SK-N-SH treated with all-trans-retinoic acid at 6 μM for 48 hours (cell line): ENCODE measurements around the gene MAGEE2.

Source experiments
- CREB5 ChIP-seq: fragments of 250-450 bp; sonication (Bioruptor Pico); IDR thresholded peaks from 2 replicates; pipeline ENCODE4 v1.5.1; 2020; ENCODE audit warnings: low read depth, mild to moderate bottlenecking, moderate library complexity
- CSDC2 ChIP-seq: fragments of 250-450 bp; sonication (Bioruptor Pico); IDR thresholded peaks from 2 replicates; pipeline ENCODE4 v1.5.0; 2020; ENCODE audit warnings: mild to moderate bottlenecking, moderate library complexity
- ESRRG ChIP-seq: fragments of 250-450 bp; sonication (Bioruptor Pico); IDR thresholded peaks from 2 replicates; pipeline ENCODE4 v1.6.1; 2021; ENCODE audit warnings: mild to moderate bottlenecking
- TOX ChIP-seq: fragments of 250-450 bp; sonication (Bioruptor Pico); IDR thresholded peaks from 2 replicates; pipeline ENCODE4 v1.8.0; 2021; ENCODE audit warnings: mild to moderate bottlenecking, moderate library complexity, borderline replicate concordance
- ZNF565 ChIP-seq: fragments of 450-650 bp; formaldehyde crosslinking; conservative IDR thresholded peaks from 2 replicates; pipeline ENCODE4 v1.5.0; 2020; ENCODE audit warnings: low read depth, mild to moderate bottlenecking, moderate library complexity

- no peak for TF ChIP-seq ZNF565 (CRISPR knock-in tag)
- no peak for TF ChIP-seq ESRRG
- no peak for TF ChIP-seq CSDC2
- TF ChIP-seq TOX (CRISPR knock-in tag), result no peak
- no peak for TF ChIP-seq CREB5 (CRISPR knock-in tag)
These were observed 3.4 kb downstream of the MAGEE2 start for GRCh38 chrX:75781611-75782010.
